Esophagus muscularis mucosa (tissue), 4 donors: ENCODE results near the gene IFI27L2. TPM values are rescaled to one million over a fixed set of nuclear protein-coding genes. Genes with fewer than 3 reads are reported as not detected.

Experiments
- DNase-seq: peaks from one replicate; pipeline ENCODE4 v3.0.0-alpha.2; 2017; ENCODE audit errors: extremely low spot score
- H3K27ac ChIP-seq, 4 donors: fragments of 200-600 bp; sonication (generic); replicated peaks in 1 of 4; 1 replicate in 3 of 4; 2 replicates in 1 of 4; pipeline ENCODE4 v1.5.1; 2016 to 2019; ENCODE audit warnings: mild to moderate bottlenecking in 1 of 4
- H3K27me3 ChIP-seq, 4 donors: fragments of 200-600 bp; sonication (generic); one replicate each; pipeline versions ENCODE4 v1.5.1 to v1.6.0; 2016 to 2019
- H3K36me3 ChIP-seq, 4 donors: fragments of 200-600 bp; sonication (generic); one replicate each; pipeline ENCODE4 v1.5.1; 2016 to 2019
- H3K4me1 ChIP-seq, 4 donors: fragments of 200-600 bp; sonication (generic); one replicate each; pipeline ENCODE4 v1.5.1; 2016 to 2019
- H3K4me3 ChIP-seq, 4 donors: fragments of 200-600 bp; sonication (generic); 1 replicate in 2 of 4; 2 replicates in 2 of 4; pipeline ENCODE4 v1.5.1; 2016 to 2019; ENCODE audit warnings: mild to moderate bottlenecking in 4 of 4, moderate library complexity in 1 of 4
- H3K9me3 ChIP-seq, 4 donors: fragments of 200-600 bp; sonication (generic); 1 replicate in 3 of 4; 2 replicates in 1 of 4; pipeline ENCODE4 v1.5.1; 2016 to 2019
- CTCF ChIP-seq, 3 experiments: fragments of 200-600 bp in 2 of 3; fragments of 450-650 bp in 1 of 3; sonication (generic) in 2 of 3; IDR thresholded peaks; one replicate each; pipeline ENCODE4 v1.5.1; 2017 to 2019; ENCODE audit warnings: antibody characterized with exemption in 3 of 3, mild to moderate bottlenecking in 2 of 3, moderate library complexity in 1 of 3
- EP300 ChIP-seq: sonication (generic); formaldehyde crosslinking; IDR thresholded peaks from one replicate; pipeline ENCODE4 v1.6.1; 2017; ENCODE audit warnings: antibody characterized with exemption
- POLR2A ChIP-seq: fragments of 450-650 bp; IDR thresholded peaks from one replicate; pipeline ENCODE4 v1.6.1; 2017; ENCODE audit warnings: antibody characterized with exemption, moderate library complexity, mild to moderate bottlenecking, low read depth
- POLR2AphosphoS5 ChIP-seq, 2 donors: sonication (generic); formaldehyde crosslinking; IDR thresholded peaks; one replicate each; pipeline ENCODE4 v1.6.1; 2017; ENCODE audit warnings: antibody characterized with exemption in 2 of 2
- WGBS: methylation state at CpG from one replicate; pipeline ENCODE4 v1.1.5; 2018; 5-methylcytosine and 5-hydroxymethylcytosine counted together
- intact Hi-C: fragments of 100-400 bp; cut with DNase I; formaldehyde crosslinking; loops from one replicate; pipeline ENCODE4 v1.15.1; 2023
- total RNA-seq, 4 donors: library from RNA; depleted of rRNA; stranded (reverse); fragments of >200 nt; gene quantifications; one replicate each; pipeline versions ENCODE4 v1.1.0 to v1.2.1, GENCODE V29; 2016

IFI27L2 gene
- total RNA-seq, 4 donors from 2014 or later = 38.8 to 83.9 (median 64.7) TPM

- TF ChIP-seq CTCF (IDR thresholded peaks at IDR 0.05) (no peak), EP300 (no peak), POLR2AphosphoS5 (IDR thresholded peaks at IDR 0.05) (no peak), POLR2A (no peak)
- Histone ChIP-seq H3K36me3 (no peaks in the 10 kb centered on the region), H3K27me3 (peaks cover 2 to 68% (median 17%) of the 10 kb centered on the region in 4 donors), H3K27ac (no peak overlapping the region), H3K4me3 (no peak overlapping the region), H3K4me1 (peaks cover 11 to 25% (median 24%) of the 10 kb centered on the region in 4 donors), H3K9me3 (no peaks in the 10 kb centered on the region)
- intact Hi-C loops = no loop called here
- 85% methylated on average over 5 of the region's 5 CpGs for WGBS
- DNase-seq = no peak
Measured at GRCh38 chr14:94172545-94172944, 43.1 kb upstream of the IFI27L2 start.

- Histone ChIP-seq H3K4me1 (peaks cover 11 to 25% (median 24%) of the 10 kb centered on the region in 4 donors), H3K36me3 (no peaks in the 10 kb centered on the region), H3K9me3 (no peaks in the 10 kb centered on the region), H3K4me3 (no peak overlapping the region), H3K27me3 (peaks cover 2 to 62% (median 15%) of the 10 kb centered on the region in 4 donors), H3K27ac (no peak overlapping the region)
- DNase-seq = no peak
- TF ChIP-seq EP300 = no peak
- TF ChIP-seq POLR2AphosphoS5 (IDR thresholded peaks at IDR 0.05) = no peak
- TF ChIP-seq CTCF (IDR thresholded peaks at IDR 0.05) = no peak
- intact Hi-C loops = no loop called here
- 45% methylated on average over 3 of the region's 3 CpGs for WGBS
Measured at GRCh38 chr14:94171208-94171607, 41.8 kb upstream of the IFI27L2 start.

- peaks cover 2 to 62% (median 9%) of the 10 kb centered on the region in 4 donors for H3K27me3 ChIP-seq
- peaks cover 8 to 23% (median 17%) of the 10 kb centered on the region in 4 donors for H3K4me1 ChIP-seq
- no peak overlapping the region for H3K27ac ChIP-seq
- DNase-seq = no peak
- no peaks in the 10 kb centered on the region for H3K9me3 ChIP-seq
- H3K4me3 ChIP-seq = no peak overlapping the region
- TF ChIP-seq POLR2AphosphoS5 (IDR thresholded peaks at IDR 0.05) (no peak), POLR2A (no peak)
- H3K36me3 ChIP-seq = no peaks in the 10 kb centered on the region
- WGBS = 79% methylated on average over 6 of the region's 6 CpGs
- intact Hi-C loops = no loop called here
Measured at GRCh38 chr14:94170136-94170535, 40.7 kb upstream of the IFI27L2 start.

- peaks cover 0 to 35% (median 0%) of the 10 kb centered on the region in 4 donors for H3K27me3 ChIP-seq
- intact Hi-C loops = no loop called here
- TF ChIP-seq EP300 (no peak), POLR2AphosphoS5 (IDR thresholded peaks at IDR 0.05) (no peak), CTCF (IDR thresholded peaks at IDR 0.05) (no peak), POLR2A (no peak)
- H3K4me1 ChIP-seq = peaks cover 0 to 12% (median 7%) of the 10 kb centered on the region in 4 donors
- H3K27ac ChIP-seq = no peak overlapping the region
- H3K9me3 ChIP-seq = no peaks in the 10 kb centered on the region
- no peak overlapping the region for H3K4me3 ChIP-seq
- WGBS = 63% methylated on average over 3 of the region's 3 CpGs
- no peak for DNase-seq
- H3K36me3 ChIP-seq = no peaks in the 10 kb centered on the region
Measured at GRCh38 chr14:94165744-94166143, 36.3 kb upstream of the IFI27L2 start.

GRCh38 chr14:94164685-94165431 is 35.5 kb upstream of the IFI27L2 start:
- Histone ChIP-seq H3K9me3 (no peaks in the 10 kb centered on the region), H3K27ac (no peak overlapping the region), H3K36me3 (no peaks in the 10 kb centered on the region), H3K4me1 (peaks cover 0 to 12% (median 7%) of the 10 kb centered on the region in 4 donors), H3K4me3 (no peak overlapping the region), H3K27me3 (peaks cover 0 to 29% (median 0%) of the 10 kb centered on the region in 4 donors)
- no peak for DNase-seq
- intact Hi-C loops = no loop called here
- TF ChIP-seq EP300 = no peak
- TF ChIP-seq CTCF (IDR thresholded peaks at IDR 0.05) = no peak
- no peak for TF ChIP-seq POLR2AphosphoS5 (IDR thresholded peaks at IDR 0.05)
- TF ChIP-seq POLR2A = no peak
- 44% methylated on average over 17 of the region's 26 CpGs for WGBS
